Liver (tissue), 9 donors: Measurements from ENCODE around the gene KRTAP9-2. TPM values are rescaled to one million over a fixed set of nuclear protein-coding genes. Genes with fewer than 3 reads are reported as not detected.

Source experiments
- DNase-seq: peaks from one replicate; pipeline ENCODE4 v3.0.0-alpha.2; 2017; ENCODE audit warnings: low spot score
- H3K27ac ChIP-seq, 2 donors: one replicate each; pipeline ENCODE4 v1.7.0; 2013; ENCODE audit warnings: inconsistent platforms in 2 of 2, low read length in 2 of 2, control low read depth in 1 of 2, low read depth in 1 of 2, mild to moderate bottlenecking in 1 of 2
- H3K27me3 ChIP-seq, 4 donors: one replicate each; pipeline versions ENCODE4 v1.6.1 to v1.7.0; 2013; ENCODE audit warnings: low read length in 3 of 4, inconsistent platforms in 1 of 4, mild to moderate bottlenecking in 1 of 4, moderate library complexity in 1 of 4; ENCODE audit not compliant: control insufficient read depth in 4 of 4, insufficient read depth in 4 of 4
- H3K36me3 ChIP-seq, 4 donors: one replicate each; pipeline versions ENCODE4 v1.6.1 to v1.7.0; 2013; ENCODE audit warnings: low read length in 3 of 4, mild to moderate bottlenecking in 3 of 4, low read depth in 1 of 4, moderate library complexity in 1 of 4; ENCODE audit not compliant: control insufficient read depth in 4 of 4, insufficient read depth in 3 of 4
- H3K4me1 ChIP-seq, 4 donors: one replicate each; pipeline versions ENCODE4 v1.6.1 to v1.7.0; 2013; ENCODE audit warnings: low read length in 3 of 4, mild to moderate bottlenecking in 3 of 4, moderate library complexity in 1 of 4; ENCODE audit not compliant: control insufficient read depth in 4 of 4, insufficient read depth in 4 of 4
- H3K4me3 ChIP-seq, 3 donors: one replicate each; pipeline versions ENCODE4 v1.6.1 to v1.7.0; 2013; ENCODE audit warnings: low read length in 3 of 3, control low read depth in 1 of 3, low read depth in 1 of 3, mild to moderate bottlenecking in 1 of 3
- H3K9ac ChIP-seq, 2 donors: one replicate each; pipeline ENCODE4 v1.7.0; 2013; ENCODE audit warnings: low read length in 2 of 2, mild to moderate bottlenecking in 2 of 2, moderate library complexity in 2 of 2, control low read depth in 1 of 2, low read depth in 1 of 2
- H3K9me3 ChIP-seq, 4 donors: one replicate each; pipeline versions ENCODE4 v1.6.1 to v1.7.0; 2013; ENCODE audit warnings: low read length in 3 of 4; ENCODE audit not compliant: control insufficient read depth in 4 of 4
- ATF3 ChIP-seq: IDR thresholded peaks from 2 replicates; pipeline ENCODE4 v1.6.1; 2016; ENCODE audit warnings: antibody characterized with exemption
- CTCF ChIP-seq: fragments of 150-350 bp; IDR thresholded peaks from 2 replicates; pipeline ENCODE4 v1.5.1; 2017; ENCODE audit warnings: improper control_type of control experiment, low read depth, low read length; ENCODE audit not compliant: missing input control
- EGR1 ChIP-seq, 2 donors: IDR thresholded peaks; 2 replicates each; pipeline ENCODE4 v1.6.1; 2016 to 2018; ENCODE audit warnings: antibody characterized with exemption in 2 of 2, low read depth in 2 of 2
- FOXA1 ChIP-seq: IDR thresholded peaks from 2 replicates; pipeline ENCODE4 v1.6.1; 2016; ENCODE audit warnings: antibody characterized with exemption
- FOXA2 ChIP-seq: IDR thresholded peaks from 2 replicates; pipeline ENCODE4 v1.6.1; 2016; ENCODE audit warnings: antibody characterized with exemption
- GABPA ChIP-seq, 2 donors: IDR thresholded peaks in 1 of 2; conservative IDR thresholded peaks in 1 of 2; 2 replicates each; pipeline ENCODE4 v1.6.1; 2016; ENCODE audit warnings: antibody characterized with exemption in 2 of 2, mild to moderate bottlenecking in 1 of 2, moderate library complexity in 1 of 2
- HNF4A ChIP-seq, 2 donors: conservative IDR thresholded peaks; 2 replicates each; pipeline ENCODE4 v1.6.1; 2016; ENCODE audit warnings: antibody characterized with exemption in 2 of 2, mild to moderate bottlenecking in 2 of 2
- HNF4G ChIP-seq: IDR thresholded peaks from 2 replicates; pipeline ENCODE4 v1.6.1; 2016; ENCODE audit warnings: antibody characterized with exemption
- JUND ChIP-seq, 2 donors: IDR thresholded peaks; 2 replicates each; pipeline ENCODE4 v1.6.1; 2016; ENCODE audit warnings: antibody characterized with exemption in 2 of 2
- RAD21 ChIP-seq, 2 donors: IDR thresholded peaks; 2 replicates each; pipeline ENCODE4 v1.6.1; 2016; ENCODE audit warnings: antibody characterized with exemption in 2 of 2, mild to moderate bottlenecking in 2 of 2
- REST ChIP-seq: IDR thresholded peaks from 2 replicates; pipeline ENCODE4 v1.6.1; 2016; ENCODE audit warnings: antibody characterized with exemption, mild to moderate bottlenecking
- RXRA ChIP-seq, 2 donors: IDR thresholded peaks; 2 replicates each; pipeline ENCODE4 v1.6.1; 2017 to 2018; ENCODE audit warnings: antibody characterized with exemption in 2 of 2, mild to moderate bottlenecking in 1 of 2
- SP1 ChIP-seq: IDR thresholded peaks from 2 replicates; pipeline ENCODE4 v1.6.1; 2018; ENCODE audit warnings: antibody characterized with exemption, mild to moderate bottlenecking
- TAF1 ChIP-seq: conservative IDR thresholded peaks from 2 replicates; pipeline ENCODE4 v1.6.1; 2016; ENCODE audit warnings: antibody characterized with exemption, mild to moderate bottlenecking
- YY1 ChIP-seq: IDR thresholded peaks from 2 replicates; pipeline ENCODE4 v1.6.1; 2016; ENCODE audit warnings: antibody characterized with exemption, mild to moderate bottlenecking
- WGBS: extraction: QIAGEN DNeasy Blood & Tissue Kit; methylation state at CpG from one replicate; pipeline ENCODE4 v1.1.7; 2013; 5-methylcytosine and 5-hydroxymethylcytosine counted together
- polyA plus RNA-seq, 2 donors: library from polyadenylated mRNA; stranded (reverse) in 1 of 2; unstranded in 1 of 2; fragments of 200-250 nt in 1 of 2; fragments of >200 nt in 1 of 2; fragmentation: Nextera tagmentation in 1 of 2; extraction: Ambion mirVana in 1 of 2; gene quantifications; one replicate each; pipeline versions ENCODE4 v1.2.1 to v1.2.3, GENCODE V29; 2013 to 2015
- total RNA-seq, 2 donors: library from RNA; depleted of rRNA; stranded (reverse); fragments of >200 nt; gene quantifications; one replicate each; pipeline ENCODE4 v1.2.3, GENCODE V29; 2014
- TF ChIP-seq, protein P1 (sequence below): IDR thresholded peaks from 2 replicates; pipeline ENCODE4 v1.6.1; 2016; ENCODE audit warnings: antibody characterized with exemption
- TF ChIP-seq, protein P2 (sequence below): IDR thresholded peaks from 2 replicates; pipeline ENCODE4 v1.6.1; 2016; ENCODE audit warnings: antibody characterized with exemption
- donor health status: healthy.
- donor health status: healthy.
- donor health status: healthy.
- donor health status: healthy.
- donor health status: healthy.

KRTAP9-2 gene
- total and polyA plus RNA-seq, 4 donors = not detected

DNA sequence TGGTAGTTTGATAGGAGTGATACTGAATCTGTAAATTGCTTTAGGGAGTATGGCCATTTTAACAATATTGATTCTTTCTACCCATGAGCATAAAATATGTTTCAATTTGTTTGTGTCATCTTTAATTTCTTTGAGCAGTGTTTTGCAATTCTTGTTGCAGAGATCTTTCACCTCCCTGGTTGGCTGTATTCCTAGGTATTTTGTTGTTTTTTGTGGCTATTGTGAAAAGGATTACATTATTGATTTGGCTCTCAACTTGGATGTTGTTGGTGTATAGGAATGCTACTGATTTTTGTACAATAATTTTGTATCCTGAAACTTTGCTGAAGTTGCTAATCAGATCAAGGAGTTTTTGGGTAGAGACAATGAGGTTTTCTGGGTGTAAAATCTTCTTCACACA lies 32.0 kb downstream of the KRTAP9-2 start:
- Histone ChIP-seq H3K9ac (no peak overlapping the region), H3K4me3 (no peak overlapping the region), H3K36me3 (no peaks in the 10 kb centered on the region), H3K4me1 (no peaks in the 10 kb centered on the region), H3K27ac (no peak overlapping the region), H3K9me3 (no peaks in the 10 kb centered on the region), H3K27me3 (peaks cover 0 to 2% (median 0%) of the 10 kb centered on the region in 4 donors)
- DNase-seq = no peak
- TF ChIP-seq CTCF = no peak
- TF ChIP-seq RAD21 (IDR thresholded peaks at IDR 0.05) = no peak
- TF ChIP-seq FOXA1 = no peak
- no peak for TF ChIP-seq GABPA (IDR thresholded peaks at IDR 0.05 in 1 of 2, conservative IDR thresholded peaks at IDR 0.05 in 1 of 2)
- no peak for TF ChIP-seq REST
- TF ChIP-seq HNF4G = no peak
- TF ChIP-seq TAF1 = no peak
- no peak for TF ChIP-seq JUND (IDR thresholded peaks at IDR 0.05)
- TF ChIP-seq, protein P1, sequence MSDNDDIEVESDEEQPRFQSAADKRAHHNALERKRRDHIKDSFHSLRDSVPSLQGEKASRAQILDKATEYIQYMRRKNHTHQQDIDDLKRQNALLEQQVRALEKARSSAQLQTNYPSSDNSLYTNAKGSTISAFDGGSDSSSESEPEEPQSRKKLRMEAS = no peak
- TF ChIP-seq YY1 = no peak
- TF ChIP-seq FOXA2 = no peak
- TF ChIP-seq ATF3 = no peak
- no peak for TF ChIP-seq SP1
- no peak for TF ChIP-seq EGR1 (IDR thresholded peaks at IDR 0.05; ENCODE audit: low read depth in 2 of 2)
- TF ChIP-seq HNF4A (conservative IDR thresholded peaks at IDR 0.05) = no peak

GRCh38 chr17:41263212-41263611 lies 36.8 kb downstream of the KRTAP9-2 start:
- Histone ChIP-seq H3K9me3 (no peaks in the 10 kb centered on the region), H3K36me3 (no peaks in the 10 kb centered on the region), H3K9ac (no peak overlapping the region), H3K4me1 (no peaks in the 10 kb centered on the region), H3K27ac (no peak overlapping the region), H3K4me3 (no peak overlapping the region), H3K27me3 (peaks cover 0 to 8% (median 0%) of the 10 kb centered on the region in 4 donors)
- DNase-seq = no peak
- WGBS = 87% methylated on average over 2 of the region's 2 CpGs
- TF ChIP-seq, protein P2, sequence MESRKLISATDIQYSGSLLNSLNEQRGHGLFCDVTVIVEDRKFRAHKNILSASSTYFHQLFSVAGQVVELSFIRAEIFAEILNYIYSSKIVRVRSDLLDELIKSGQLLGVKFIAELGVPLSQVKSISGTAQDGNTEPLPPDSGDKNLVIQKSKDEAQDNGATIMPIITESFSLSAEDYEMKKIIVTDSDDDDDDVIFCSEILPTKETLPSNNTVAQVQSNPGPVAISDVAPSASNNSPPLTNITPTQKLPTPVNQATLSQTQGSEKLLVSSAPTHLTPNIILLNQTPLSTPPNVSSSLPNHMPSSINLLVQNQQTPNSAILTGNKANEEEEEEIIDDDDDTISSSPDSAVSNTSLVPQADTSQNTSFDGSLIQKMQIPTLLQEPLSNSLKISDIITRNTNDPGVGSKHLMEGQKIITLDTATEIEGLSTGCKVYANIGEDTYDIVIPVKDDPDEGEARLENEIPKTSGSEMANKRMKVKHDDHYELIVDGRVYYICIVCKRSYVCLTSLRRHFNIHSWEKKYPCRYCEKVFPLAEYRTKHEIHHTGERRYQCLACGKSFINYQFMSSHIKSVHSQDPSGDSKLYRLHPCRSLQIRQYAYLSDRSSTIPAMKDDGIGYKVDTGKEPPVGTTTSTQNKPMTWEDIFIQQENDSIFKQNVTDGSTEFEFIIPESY = no peak
- TF ChIP-seq FOXA1 (no peak), CTCF (no peak), RXRA (IDR thresholded peaks at IDR 0.05) (no peak), HNF4G (no peak)
